SK-N-SH treated with all-trans-retinoic acid at 6 μM for 48 hours (cell line): Measurements from ENCODE around the gene ZMAT3.
"Not testable (repeated sequence)": the region's sequence is repeated elsewhere in the genome, so short reads cannot be mapped to it uniquely, and the experiment has no call there.

Experiments used
- ATAC-seq: fragments of 200-7000 bp; cut with Tn5 transposase; 3 replicates; pipeline ENCODE4 v1.9.1; 2020; ENCODE audit warnings: mild to moderate bottlenecking, moderate library complexity
- ARNTL ChIP-seq: fragments of 450-650 bp; formaldehyde crosslinking; IDR thresholded peaks from 2 replicates; pipeline ENCODE4 v1.5.0; 2020; ENCODE audit warnings: low read depth, mild to moderate bottlenecking, moderate library complexity, borderline replicate concordance
- BACH2 ChIP-seq: fragments of 250-450 bp; sonication (Bioruptor Pico); IDR thresholded peaks from 2 replicates; pipeline ENCODE4 v1.9.0; 2021; ENCODE audit warnings: mild to moderate bottlenecking, borderline replicate concordance
- CREB5 ChIP-seq: fragments of 250-450 bp; sonication (Bioruptor Pico); IDR thresholded peaks from 2 replicates; pipeline ENCODE4 v1.5.1; 2020; ENCODE audit warnings: low read depth, mild to moderate bottlenecking, moderate library complexity
- CSDC2 ChIP-seq: fragments of 250-450 bp; sonication (Bioruptor Pico); IDR thresholded peaks from 2 replicates; pipeline ENCODE4 v1.5.0; 2020; ENCODE audit warnings: mild to moderate bottlenecking, moderate library complexity
- CSRNP3 ChIP-seq: fragments of 250-450 bp; sonication (Bioruptor Pico); IDR thresholded peaks from 2 replicates; pipeline ENCODE4 v1.5.1; 2021; ENCODE audit warnings: mild to moderate bottlenecking, moderate library complexity
- ESRRG ChIP-seq: fragments of 250-450 bp; sonication (Bioruptor Pico); IDR thresholded peaks from 2 replicates; pipeline ENCODE4 v1.6.1; 2021; ENCODE audit warnings: mild to moderate bottlenecking
- GLIS3 ChIP-seq: fragments of 250-450 bp; sonication (Bioruptor Pico); IDR thresholded peaks from 2 replicates; pipeline ENCODE4 v1.5.0; 2020; ENCODE audit warnings: mild to moderate bottlenecking, moderate library complexity
- ISL1 ChIP-seq: fragments of 250-450 bp; sonication (Bioruptor Pico); IDR thresholded peaks from 2 replicates; pipeline ENCODE4 v2.1.2; 2022; ENCODE audit warnings: mild to moderate bottlenecking, moderate library complexity
- PATZ1 ChIP-seq: fragments of 250-450 bp; sonication (Bioruptor Pico); IDR thresholded peaks from 2 replicates; pipeline ENCODE4 v1.8.0; 2020; ENCODE audit warnings: mild to moderate bottlenecking, moderate library complexity, borderline replicate concordance
- POU6F1 ChIP-seq: fragments of 250-450 bp; sonication (Bioruptor Pico); IDR thresholded peaks from 2 replicates; pipeline ENCODE4 v1.8.0; 2021; ENCODE audit warnings: low read depth, mild to moderate bottlenecking, moderate library complexity, borderline replicate concordance
- PPARA ChIP-seq: fragments of 250-450 bp; sonication (Bioruptor Pico); IDR thresholded peaks from 2 replicates; pipeline ENCODE4 v1.5.0; 2020; ENCODE audit warnings: mild to moderate bottlenecking, borderline replicate concordance
- SNAI2 ChIP-seq: fragments of 250-450 bp; sonication (Bioruptor Pico); IDR thresholded peaks from 2 replicates; pipeline ENCODE4 v1.5.0; 2020; ENCODE audit warnings: mild to moderate bottlenecking, moderate library complexity
- TCF4 ChIP-seq: fragments of 250-450 bp; sonication (Bioruptor Pico); IDR thresholded peaks from 2 replicates; pipeline ENCODE4 v1.8.0; 2021; ENCODE audit warnings: mild to moderate bottlenecking, moderate library complexity, borderline replicate concordance
- TOX ChIP-seq: fragments of 250-450 bp; sonication (Bioruptor Pico); IDR thresholded peaks from 2 replicates; pipeline ENCODE4 v1.8.0; 2021; ENCODE audit warnings: mild to moderate bottlenecking, moderate library complexity, borderline replicate concordance
- TSHZ2 ChIP-seq: fragments of 250-450 bp; sonication (Bioruptor Pico); IDR thresholded peaks from 2 replicates; pipeline ENCODE4 v1.5.0; 2020; ENCODE audit warnings: mild to moderate bottlenecking, moderate library complexity
- ZC3H10 ChIP-seq: fragments of 250-450 bp; sonication (Bioruptor Pico); IDR thresholded peaks from 2 replicates; pipeline ENCODE4 v1.5.1; 2021; ENCODE audit warnings: mild to moderate bottlenecking, moderate library complexity
- ZFP30 ChIP-seq: fragments of 450-650 bp; formaldehyde crosslinking; IDR thresholded peaks from 2 replicates; pipeline ENCODE4 v1.5.0; 2022; ENCODE audit warnings: mild to moderate bottlenecking, moderate library complexity
- ZNF70 ChIP-seq: fragments of 450-650 bp; formaldehyde crosslinking; IDR thresholded peaks from 2 replicates; pipeline ENCODE4 v1.5.0; 2020; ENCODE audit warnings: mild to moderate bottlenecking, moderate library complexity
- ZNF8 ChIP-seq: fragments of 450-650 bp; formaldehyde crosslinking; IDR thresholded peaks from 2 replicates; pipeline ENCODE4 v1.5.0; 2020; ENCODE audit warnings: mild to moderate bottlenecking, moderate library complexity

The ZMAT3 gene

GRCh38 chr3:179036626-179037300 lies 34.8 kb downstream of the ZMAT3 start:
- TF ChIP-seq ZNF8 (CRISPR knock-in tag) (no peak), TOX (CRISPR knock-in tag) (no peak), TCF4 (no peak), ARNTL (CRISPR knock-in tag) (no peak), PPARA (CRISPR knock-in tag) (no peak), ZC3H10 (CRISPR knock-in tag) (no peak), TSHZ2 (CRISPR knock-in tag) (no peak), ZFP30 (CRISPR knock-in tag) (no peak)
- ATAC-seq: no peak

GRCh38 chr3:179036226-179036625 lies 35.4 kb downstream of the ZMAT3 start:
- ATAC-seq: no peak; the same call in 2 of the 3 replicates

GRCh38 chr3:179035232-179035631 lies 36.4 kb downstream of the ZMAT3 start:
- TF ChIP-seq BACH2 (CRISPR knock-in tag) (no peak), TCF4 (no peak), TOX (CRISPR knock-in tag) (no peak), ISL1 (CRISPR knock-in tag) (no peak), SNAI2 (CRISPR knock-in tag) (no peak), CREB5 (CRISPR knock-in tag) (no peak), ESRRG (no peak), CSRNP3 (CRISPR knock-in tag) (no peak), GLIS3 (CRISPR knock-in tag) (no peak), ZC3H10 (CRISPR knock-in tag) (no peak), POU6F1 (CRISPR knock-in tag) (no peak), CSDC2 (no peak), ZNF70 (CRISPR knock-in tag) (no peak), PATZ1 (CRISPR knock-in tag) (no peak), TSHZ2 (CRISPR knock-in tag) (no peak), ZFP30 (CRISPR knock-in tag) (no peak), ZNF8 (CRISPR knock-in tag) (no peak)
- ATAC-seq: no peak

More at GRCh38 chr3:179036226-179036625, 35.4 kb downstream of the ZMAT3 start:
- TF ChIP-seq ISL1 (CRISPR knock-in tag) (peak; percentile 45; the same call in 1 of the 2 replicates), PPARA (CRISPR knock-in tag) (no peak)
- TF ChIP-seq, all 23 proteins: peak for 1

GRCh38 chr3:179033304-179033657 lies 38.3 kb downstream of the ZMAT3 start:
- not testable (repeated sequence) for ATAC-seq

- ATAC-seq: not testable (repeated sequence)
Measured at GRCh38 chr3:179032454-179033303, 38.9 kb downstream of the ZMAT3 start.
